Keratinocyte (primary cell): ENCODE data around the gene TMEM30B. TPM values are rescaled to one million over a fixed set of nuclear protein-coding genes. Genes with fewer than 3 reads are reported as not detected.

ENCODE experiments used
- DNase-seq: peaks from one replicate; pipeline ENCODE4 v3.0.0-alpha.2; 2011; ENCODE audit warnings: low read depth, missing footprints, low spot score
- FAIRE-seq: peaks from 2 replicates; lab custom pipeline; 2011; peaks lifted over from hg19 to GRCh38; lab: Jason Lieb, UNC
- H2AFZ ChIP-seq: 2 replicates; pipeline ENCODE4 v1.6.0; 2012; ENCODE audit warnings: low read length, control low read depth, inconsistent platforms; ENCODE audit not compliant: control insufficient read depth
- H3K27ac ChIP-seq: 2 replicates; pipeline ENCODE4 v1.5.1; 2011; ENCODE audit warnings: low read length; ENCODE audit not compliant: control insufficient read depth, insufficient read depth
- H3K27me3 ChIP-seq: 3 replicates; pipeline ENCODE4 v1.6.0; 2011; ENCODE audit warnings: low read length; ENCODE audit not compliant: control insufficient read depth, insufficient read depth; ENCODE audit errors: extremely low read depth
- H3K36me3 ChIP-seq, 2 experiments: 2 replicates in 1 of 2; 3 replicates in 1 of 2; pipeline ENCODE4 v1.5.1; 2011; ENCODE audit warnings: low read length in 2 of 2, mild to moderate bottlenecking in 1 of 2; ENCODE audit not compliant: control insufficient read depth in 2 of 2, insufficient read depth in 2 of 2; ENCODE audit errors: extremely low read depth in 1 of 2
- H3K4me1 ChIP-seq: 3 replicates; pipeline ENCODE4 v1.5.1; 2011; ENCODE audit warnings: low read length; ENCODE audit not compliant: control insufficient read depth, insufficient read depth; ENCODE audit errors: extremely low read depth
- H3K4me2 ChIP-seq: 3 replicates; pipeline ENCODE4 v1.6.0; 2011; ENCODE audit warnings: low read depth, low read length; ENCODE audit not compliant: control insufficient read depth, insufficient read depth; ENCODE audit errors: extremely low read depth
- H3K4me3 ChIP-seq, 3 experiments: fragments of 200-600 bp in 1 of 3; sonication (generic) in 1 of 3; 2 replicates in 2 of 3; 3 replicates in 1 of 3; pipeline ENCODE4 v1.5.1; 2011 to 2016; ENCODE audit warnings: low read length in 3 of 3, mild to moderate bottlenecking in 3 of 3, control low read depth in 2 of 3, inconsistent platforms in 1 of 3, low read depth in 1 of 3, mixed read lengths in 1 of 3, mixed run types in 1 of 3, moderate library complexity in 1 of 3; ENCODE audit not compliant: control insufficient read depth in 2 of 3, insufficient read depth in 2 of 3; ENCODE audit errors: extremely low read depth in 1 of 3
- H3K79me2 ChIP-seq: 2 replicates; pipeline ENCODE4 v1.6.0; 2012; ENCODE audit warnings: low read length; ENCODE audit not compliant: control insufficient read depth, insufficient read depth
- H3K9ac ChIP-seq: 3 replicates; pipeline ENCODE4 v1.6.0; 2011; ENCODE audit warnings: low read length; ENCODE audit not compliant: control insufficient read depth, insufficient read depth; ENCODE audit errors: extremely low read depth
- H3K9me1 ChIP-seq: 3 replicates; pipeline ENCODE4 v1.6.0; 2011; ENCODE audit warnings: low read length; ENCODE audit not compliant: control insufficient read depth, insufficient read depth; ENCODE audit errors: extremely low read depth
- H3K9me3 ChIP-seq: 2 replicates; pipeline ENCODE4 v1.5.1; 2012; ENCODE audit warnings: low read depth, low read length; ENCODE audit not compliant: control insufficient read depth
- H4K20me1 ChIP-seq: 3 replicates; pipeline ENCODE4 v1.6.0; 2011; ENCODE audit warnings: low read length; ENCODE audit not compliant: control insufficient read depth, insufficient read depth; ENCODE audit errors: extremely low read depth
- CTCF ChIP-seq, 3 experiments: IDR thresholded peaks in 1 of 3; conservative IDR thresholded peaks in 1 of 3; optimal IDR thresholded peaks in 1 of 3; 2 replicates in 2 of 3; 3 replicates in 1 of 3; pipeline versions ENCODE3 to v1.5.1; 2011; ENCODE audit warnings: low read length in 3 of 3, mild to moderate bottlenecking in 3 of 3, moderate library complexity in 2 of 3, control low read depth in 1 of 3, inconsistent platforms in 1 of 3; ENCODE audit not compliant: insufficient read depth in 2 of 3; ENCODE audit errors: extremely low read depth in 1 of 3
- EZH2 ChIP-seq: IDR thresholded peaks from one replicate; pipeline ENCODE4 v1.6.1; 2012; ENCODE audit warnings: inconsistent platforms, mild to moderate bottlenecking, low read length, moderate library complexity
- dilution Hi-C: fragments of 300-500 bp; cut with MboI; formaldehyde crosslinking; loops from one replicate; pipeline ENCODE4 v1.7.0; 2020; ENCODE audit warnings: low sequenced_read_pairs; ENCODE audit not compliant: extremely low pct_ligation_motif_present
- polyA plus RNA-seq, 5 experiments: library from polyadenylated mRNA; depleted of rRNA in 3 of 5; stranded (reverse) in 3 of 5; stranded (forward) in 1 of 5; unstranded in 1 of 5; fragments of >200 nt; gene quantifications; 1 replicate in 1 of 5; 2 replicates in 3 of 5; 3 replicates in 1 of 5; pipeline versions ENCODE4 v1.2.1 to v1.2.3, GENCODE V29; 2011 to 2012; ENCODE audit warnings: missing spikeins in 2 of 5, low read depth in 1 of 5, low replicate concordance in 1 of 5

Gene TMEM30B
- polyA plus RNA-seq, 1 donor (not counting 4 experiments of a cell fraction or from before 2014, with no cell fraction given) = 8.1 TPM

GRCh38 chr14:61325166-61325565 lies 44.0 kb upstream of the TMEM30B start:
- Histone ChIP-seq H3K4me2 (no peak overlapping the region), H3K9me3 (no peaks in the 10 kb centered on the region), H3K79me2 (peaks cover 20% of the 10 kb centered on the region), H3K27ac (no peak overlapping the region), H3K4me1 (peaks cover 12% of the 10 kb centered on the region), H3K9ac (no peak overlapping the region), H2AFZ (no peak overlapping the region), H3K9me1 (no peaks in the 10 kb centered on the region), H3K36me3 (no peaks in the 10 kb centered on the region), H3K4me3 (no peak overlapping the region), H4K20me1 (no peaks in the 10 kb centered on the region), H3K27me3 (no peaks in the 10 kb centered on the region)
- FAIRE-seq = no peak
- dilution Hi-C loops = no loop called here
- no peak for DNase-seq
- TF ChIP-seq EZH2 (no peak), CTCF (optimal IDR thresholded peaks at IDR 0.05 in 1 of 3, IDR thresholded peaks at IDR 0.05 in 1 of 3, conservative IDR thresholded peaks at IDR 0.05 in 1 of 3; ENCODE audit: extremely low read depth in 1 of 3, insufficient read depth in 2 of 3, low read length in 3 of 3) (no peak)

GRCh38 chr14:61323970-61324369 lies 42.8 kb upstream of the TMEM30B start:
- Histone ChIP-seq H3K4me2 (peak overlapping the region; percentile 93), H3K27ac (peak overlapping the region; percentile 97), H3K9ac (no peak overlapping the region), H4K20me1 (no peaks in the 10 kb centered on the region), H3K4me1 (peaks cover 12% of the 10 kb centered on the region), H3K4me3 (peak overlapping the region in 2 of 3 experiments; percentile 77 to 85), H3K79me2 (peaks cover 20% of the 10 kb centered on the region), H3K36me3 (no peaks in the 10 kb centered on the region), H3K9me1 (no peaks in the 10 kb centered on the region), H2AFZ (no peak overlapping the region), H3K9me3 (no peaks in the 10 kb centered on the region), H3K27me3 (no peaks in the 10 kb centered on the region)
- TF ChIP-seq CTCF (optimal IDR thresholded peaks at IDR 0.05 in 1 of 3, IDR thresholded peaks at IDR 0.05 in 1 of 3, conservative IDR thresholded peaks at IDR 0.05 in 1 of 3; ENCODE audit: extremely low read depth in 1 of 3, insufficient read depth in 2 of 3, low read length in 3 of 3) = no peak
- no peak for TF ChIP-seq EZH2
- peak; percentile 39 for FAIRE-seq
- no peak for DNase-seq
- dilution Hi-C loops = no loop called here
